Measurements from ENCODE around the gene IRF6. TPM values are rescaled to one million over a fixed set of nuclear protein-coding genes. Genes with fewer than 3 reads are reported as not detected.

Gene IRF6
- total and polyA plus RNA-seq, 2 donors (not counting 1 experiment from before 2014, with no cell fraction given) = 0.66 to 1.00 TPM

DNA sequence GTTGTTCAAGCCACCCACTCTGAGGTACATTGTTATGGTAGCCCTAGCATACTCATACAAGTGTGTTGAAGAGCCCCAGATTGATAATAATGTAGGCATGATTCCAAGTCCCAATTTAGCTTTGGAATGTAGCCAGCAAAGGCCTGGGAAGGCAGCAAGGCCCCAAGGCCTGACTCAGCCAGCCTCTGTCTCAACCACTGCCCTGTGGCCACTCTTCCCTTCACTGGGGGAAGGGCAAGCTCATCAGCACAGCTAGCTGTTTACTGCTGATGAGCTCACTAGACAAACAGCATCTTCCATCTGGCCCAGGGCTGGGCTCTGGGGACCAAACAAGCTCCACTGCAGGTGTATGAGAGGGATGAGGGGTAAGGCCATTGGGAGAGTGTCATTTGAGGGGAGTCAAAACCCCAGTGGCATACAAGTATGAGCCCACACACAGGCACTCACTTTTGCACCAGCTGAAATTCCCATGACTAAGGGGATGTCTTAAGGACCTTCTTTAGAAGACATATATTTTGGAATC lies 2.2 kb upstream of the IRF6 start:
- Histone ChIP-seq H3K27me3 (ENCODE audit: control insufficient read depth, insufficient read depth, low read length) (no peaks in the 10 kb centered on the region), H3K79me2 (ENCODE audit: control insufficient read depth, insufficient read depth, low read length) (no peaks in the 10 kb centered on the region), H3K4me3 (replicated peaks in 1 of 4; ENCODE audit: control extremely low read depth in 1 of 4, insufficient read depth in 1 of 4, low read depth in 3 of 4, low read length in 4 of 4) (no peak overlapping the region), H3K4me1 (ENCODE audit: control insufficient read depth, extremely low read depth, insufficient read depth, low read length) (peaks cover 8% of the 10 kb centered on the region), H4K20me1 (ENCODE audit: control insufficient read depth, extremely low read depth, insufficient read depth, low read length) (no peaks in the 10 kb centered on the region), H3K27ac (ENCODE audit: insufficient read depth, low read length) (no peak overlapping the region), H3K36me3 (ENCODE audit: control insufficient read depth, insufficient read depth, low read length) (no peaks in the 10 kb centered on the region), H3K9ac (ENCODE audit: insufficient read depth, low read length) (no peak overlapping the region), H3K4me2 (ENCODE audit: extremely low read depth, insufficient read depth, low read length) (no peak overlapping the region), H2AFZ (ENCODE audit: low read length) (no peak overlapping the region), H3K9me3 (ENCODE audit: control insufficient read depth, insufficient read depth, low read depth, low read length) (no peaks in the 10 kb centered on the region)
- TF ChIP-seq, protein P1, sequence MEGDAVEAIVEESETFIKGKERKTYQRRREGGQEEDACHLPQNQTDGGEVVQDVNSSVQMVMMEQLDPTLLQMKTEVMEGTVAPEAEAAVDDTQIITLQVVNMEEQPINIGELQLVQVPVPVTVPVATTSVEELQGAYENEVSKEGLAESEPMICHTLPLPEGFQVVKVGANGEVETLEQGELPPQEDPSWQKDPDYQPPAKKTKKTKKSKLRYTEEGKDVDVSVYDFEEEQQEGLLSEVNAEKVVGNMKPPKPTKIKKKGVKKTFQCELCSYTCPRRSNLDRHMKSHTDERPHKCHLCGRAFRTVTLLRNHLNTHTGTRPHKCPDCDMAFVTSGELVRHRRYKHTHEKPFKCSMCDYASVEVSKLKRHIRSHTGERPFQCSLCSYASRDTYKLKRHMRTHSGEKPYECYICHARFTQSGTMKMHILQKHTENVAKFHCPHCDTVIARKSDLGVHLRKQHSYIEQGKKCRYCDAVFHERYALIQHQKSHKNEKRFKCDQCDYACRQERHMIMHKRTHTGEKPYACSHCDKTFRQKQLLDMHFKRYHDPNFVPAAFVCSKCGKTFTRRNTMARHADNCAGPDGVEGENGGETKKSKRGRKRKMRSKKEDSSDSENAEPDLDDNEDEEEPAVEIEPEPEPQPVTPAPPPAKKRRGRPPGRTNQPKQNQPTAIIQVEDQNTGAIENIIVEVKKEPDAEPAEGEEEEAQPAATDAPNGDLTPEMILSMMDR (conservative IDR thresholded peaks at IDR 0.05 in 1 of 2, IDR thresholded peaks at IDR 0.05 in 1 of 2; ENCODE audit: low read depth in 1 of 2, low read length in 2 of 2) = no peak
- no peak for TF ChIP-seq EZH2 (IDR thresholded peaks at IDR 0.05; ENCODE audit: low read length, missing control alignments)
- DNase-seq (ENCODE audit: low read depth in 2 of 2) = peak; percentile 92 to 94

DNA sequence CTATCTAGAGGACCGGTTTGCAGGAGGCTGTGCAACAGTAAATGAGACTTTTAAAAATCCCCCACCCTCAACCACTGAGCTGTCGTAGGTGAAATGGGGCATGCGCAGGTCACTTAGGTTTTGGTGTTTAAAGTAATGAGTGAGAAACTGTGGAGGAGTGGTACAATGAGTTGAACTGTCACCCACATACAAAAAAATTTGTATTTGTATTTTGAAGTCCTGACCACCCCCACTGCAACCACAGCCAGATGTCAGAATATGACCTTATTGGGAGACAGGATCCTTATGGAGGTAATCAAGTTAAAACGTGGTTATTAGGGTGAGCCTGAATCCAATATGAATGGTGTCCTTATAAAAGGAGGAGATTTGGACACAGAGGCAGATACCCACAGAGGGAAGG lies 1.6 kb upstream of the IRF6 start:
- Histone ChIP-seq H3K79me2 (ENCODE audit: control insufficient read depth, insufficient read depth, low read length) (no peaks in the 10 kb centered on the region), H3K9me3 (ENCODE audit: control insufficient read depth, insufficient read depth, low read depth, low read length) (no peaks in the 10 kb centered on the region), H3K4me3 (replicated peaks in 1 of 4; ENCODE audit: control extremely low read depth in 1 of 4, insufficient read depth in 1 of 4, low read depth in 3 of 4, low read length in 4 of 4) (no peak overlapping the region), H3K27ac (ENCODE audit: insufficient read depth, low read length) (no peak overlapping the region), H3K36me3 (ENCODE audit: control insufficient read depth, insufficient read depth, low read length) (no peaks in the 10 kb centered on the region), H3K4me2 (ENCODE audit: extremely low read depth, insufficient read depth, low read length) (no peak overlapping the region), H2AFZ (ENCODE audit: low read length) (no peak overlapping the region), H4K20me1 (ENCODE audit: control insufficient read depth, extremely low read depth, insufficient read depth, low read length) (no peaks in the 10 kb centered on the region), H3K27me3 (ENCODE audit: control insufficient read depth, insufficient read depth, low read length) (no peaks in the 10 kb centered on the region), H3K4me1 (ENCODE audit: control insufficient read depth, extremely low read depth, insufficient read depth, low read length) (peaks cover 8% of the 10 kb centered on the region), H3K9ac (ENCODE audit: insufficient read depth, low read length) (no peak overlapping the region)
- DNase-seq (ENCODE audit: low read depth in 2 of 2) = peak in 1 of 2 donors; percentile 34
- TF ChIP-seq, protein P1 (conservative IDR thresholded peaks at IDR 0.05 in 1 of 2, IDR thresholded peaks at IDR 0.05 in 1 of 2; ENCODE audit: low read depth in 1 of 2, low read length in 2 of 2) = no peak
- TF ChIP-seq EZH2 (IDR thresholded peaks at IDR 0.05; ENCODE audit: low read length, missing control alignments) = no peak

DNA sequence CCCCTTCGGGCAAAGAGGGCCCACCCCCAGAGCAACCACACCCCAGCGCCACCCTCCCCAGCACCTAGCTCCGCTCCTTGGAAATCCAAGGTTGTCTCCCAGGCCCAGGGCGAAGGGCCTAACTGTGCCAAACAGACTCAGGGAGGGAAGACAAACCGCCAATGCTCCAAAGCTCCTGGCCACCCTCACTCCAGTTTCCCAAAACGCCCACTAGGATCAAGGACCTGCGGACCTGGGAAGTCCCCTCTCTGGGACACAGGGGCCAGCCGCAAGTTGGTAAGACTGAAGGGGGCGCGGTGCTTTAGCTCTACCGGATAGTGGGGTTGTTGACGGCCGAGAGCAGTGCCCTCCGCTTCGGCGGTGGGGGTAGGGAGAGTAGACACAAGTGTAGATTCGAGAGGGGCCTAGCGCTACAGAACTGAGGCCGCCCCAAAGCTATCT lies 581 bp downstream of the IRF6 start:
- H4K20me1 ChIP-seq (ENCODE audit: control insufficient read depth, extremely low read depth, insufficient read depth, low read length) = no peaks in the 10 kb centered on the region
- no peaks in the 10 kb centered on the region for H3K9me3 ChIP-seq (ENCODE audit: control insufficient read depth, insufficient read depth, low read depth, low read length)
- H3K79me2 ChIP-seq (ENCODE audit: control insufficient read depth, insufficient read depth, low read length) = no peaks in the 10 kb centered on the region
- H3K9ac ChIP-seq (ENCODE audit: insufficient read depth, low read length) = no peak overlapping the region
- TF ChIP-seq, protein P1 (conservative IDR thresholded peaks at IDR 0.05 in 1 of 2, IDR thresholded peaks at IDR 0.05 in 1 of 2; ENCODE audit: low read depth in 1 of 2, low read length in 2 of 2) = no peak
- no peak for TF ChIP-seq EZH2 (IDR thresholded peaks at IDR 0.05; ENCODE audit: low read length, missing control alignments)
- DNase-seq (ENCODE audit: low read depth in 2 of 2) = no peak
- no peak overlapping the region for H2AFZ ChIP-seq (ENCODE audit: low read length)
- no peak overlapping the region for H3K4me2 ChIP-seq (ENCODE audit: extremely low read depth, insufficient read depth, low read length)
- no peak overlapping the region for H3K27ac ChIP-seq (ENCODE audit: insufficient read depth, low read length)
- peak overlapping the region in 2 of 4 experiments; percentile 30 to 51 for H3K4me3 ChIP-seq (replicated peaks in 1 of 4; ENCODE audit: control extremely low read depth in 1 of 4, insufficient read depth in 1 of 4, low read depth in 3 of 4, low read length in 4 of 4)
- no peaks in the 10 kb centered on the region for H3K36me3 ChIP-seq (ENCODE audit: control insufficient read depth, insufficient read depth, low read length)
- peaks cover 4% of the 10 kb centered on the region for H3K27me3 ChIP-seq (ENCODE audit: control insufficient read depth, insufficient read depth, low read length)
- peaks cover 8% of the 10 kb centered on the region for H3K4me1 ChIP-seq (ENCODE audit: control insufficient read depth, extremely low read depth, insufficient read depth, low read length)

Measured in fibroblast of lung (primary cell).